ENCODE measurements around the gene CHST1. TPM values are rescaled to one million over a fixed set of nuclear protein-coding genes. Genes with fewer than 3 reads are reported as not detected.

CHST1 gene
- total RNA-seq, 2 experiments from 2014 or later, result not detected

DNA sequence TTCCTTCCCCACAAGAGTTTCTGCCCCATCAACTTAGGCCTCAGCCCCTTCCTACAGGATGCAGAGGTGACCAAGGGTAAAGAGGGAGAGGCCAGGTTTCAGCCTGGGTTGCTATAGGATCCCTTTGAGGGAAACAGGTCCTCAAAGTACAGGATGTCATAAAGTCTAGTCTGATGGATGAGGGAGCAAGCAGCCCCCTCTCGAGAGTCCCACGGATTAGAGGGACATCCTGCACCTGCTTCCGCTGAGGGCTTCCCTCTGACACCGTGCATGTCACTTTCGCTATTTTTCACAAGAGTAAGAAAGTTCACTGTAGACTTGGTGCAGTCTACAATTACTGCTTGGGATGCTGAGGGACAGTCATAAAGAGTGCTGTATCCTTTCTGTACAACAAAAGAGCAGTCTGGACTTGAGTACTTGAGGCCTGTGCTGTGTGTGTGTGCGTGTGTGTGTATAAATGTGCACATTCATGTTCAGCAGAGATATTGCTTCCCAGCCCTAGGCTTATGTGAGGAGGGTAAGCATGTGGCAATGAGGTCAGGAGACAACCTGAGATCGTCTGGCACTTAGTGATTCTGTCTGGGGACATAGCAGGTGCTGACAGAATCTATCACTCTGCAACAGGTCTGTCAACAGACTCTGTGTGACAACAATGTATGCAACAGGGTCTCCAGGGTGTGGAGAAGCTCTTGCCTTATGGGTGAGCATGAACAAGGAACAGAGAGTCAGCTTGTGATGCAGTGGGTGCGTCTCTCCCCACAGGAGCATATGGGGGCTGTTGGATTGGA lies 18.0 kb upstream of the CHST1 start:
- Mint-ChIP-seq H3K27me3 (peaks cover 14% of the 10 kb centered on the region), H3K4me1 (no peaks in the 10 kb centered on the region), H3K27ac (no peak overlapping the region), H3K36me3 (no peaks in the 10 kb centered on the region), H3K9me3 (no peaks in the 10 kb centered on the region), H3K4me3 (no peak overlapping the region)
- ATAC-seq (ENCODE audit: low read depth) (no peak), DNase-seq (no peak)
- POLR2A ChIA-PET, result no interaction called here

DNA sequence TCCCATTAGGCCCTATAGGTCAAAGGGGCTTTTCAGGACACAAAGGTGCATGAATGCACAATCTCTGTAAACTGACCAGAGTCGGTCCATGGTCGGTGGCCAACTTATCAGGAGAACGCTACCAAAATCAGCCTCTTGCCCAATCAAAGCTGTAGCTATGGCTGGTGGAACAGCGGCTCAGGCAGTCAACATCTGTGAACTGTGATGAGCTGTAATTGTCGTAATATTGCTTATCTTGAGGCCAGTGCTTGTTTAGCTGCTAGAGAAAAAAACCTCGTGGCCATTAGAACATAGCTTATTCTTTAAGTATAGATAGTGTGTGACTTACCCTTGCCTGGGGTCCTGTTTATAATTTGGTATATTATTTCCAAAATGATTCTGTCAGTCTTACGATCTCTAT lies 14.4 kb upstream of the CHST1 start:
- no peaks in the 10 kb centered on the region for H3K36me3 Mint-ChIP-seq
- ATAC-seq (ENCODE audit: low read depth) (no peak), DNase-seq (no peak)
- H3K4me3 Mint-ChIP-seq, result no peak overlapping the region
- peaks cover 2% of the 10 kb centered on the region for H3K27me3 Mint-ChIP-seq
- POLR2A ChIA-PET, result no interaction called here
- no peaks in the 10 kb centered on the region for H3K4me1 Mint-ChIP-seq
- H3K27ac Mint-ChIP-seq, result no peak overlapping the region
- no peaks in the 10 kb centered on the region for H3K9me3 Mint-ChIP-seq

DNA sequence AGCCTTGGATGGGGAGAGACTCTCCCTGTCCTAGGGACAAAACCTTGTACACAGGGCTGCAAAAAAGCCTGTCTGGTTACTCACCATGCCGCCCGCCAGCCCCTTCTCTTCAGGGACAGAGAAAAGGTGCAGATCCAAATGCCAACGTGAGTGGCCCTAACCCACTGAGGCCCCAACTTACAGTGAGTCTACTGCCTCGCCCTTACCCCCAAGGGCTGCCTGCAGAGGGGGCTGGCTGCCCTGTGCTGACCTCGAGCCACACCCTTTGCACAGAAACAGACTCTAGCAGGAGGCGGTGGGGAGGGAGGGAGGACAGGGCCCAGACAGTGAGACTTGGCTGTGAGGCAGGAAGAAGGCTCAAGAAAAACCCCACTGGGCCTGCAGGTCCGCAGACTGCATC lies 13.6 kb upstream of the CHST1 start:
- no peak overlapping the region for H3K4me3 Mint-ChIP-seq
- no peaks in the 10 kb centered on the region for H3K4me1 Mint-ChIP-seq
- no peaks in the 10 kb centered on the region for H3K9me3 Mint-ChIP-seq
- H3K27ac Mint-ChIP-seq, result no peak overlapping the region
- DNase-seq (no peak), ATAC-seq (ENCODE audit: low read depth) (no peak)
- H3K36me3 Mint-ChIP-seq, result no peaks in the 10 kb centered on the region
- peaks cover 2% of the 10 kb centered on the region for H3K27me3 Mint-ChIP-seq
- POLR2A ChIA-PET, result no interaction called here

DNA sequence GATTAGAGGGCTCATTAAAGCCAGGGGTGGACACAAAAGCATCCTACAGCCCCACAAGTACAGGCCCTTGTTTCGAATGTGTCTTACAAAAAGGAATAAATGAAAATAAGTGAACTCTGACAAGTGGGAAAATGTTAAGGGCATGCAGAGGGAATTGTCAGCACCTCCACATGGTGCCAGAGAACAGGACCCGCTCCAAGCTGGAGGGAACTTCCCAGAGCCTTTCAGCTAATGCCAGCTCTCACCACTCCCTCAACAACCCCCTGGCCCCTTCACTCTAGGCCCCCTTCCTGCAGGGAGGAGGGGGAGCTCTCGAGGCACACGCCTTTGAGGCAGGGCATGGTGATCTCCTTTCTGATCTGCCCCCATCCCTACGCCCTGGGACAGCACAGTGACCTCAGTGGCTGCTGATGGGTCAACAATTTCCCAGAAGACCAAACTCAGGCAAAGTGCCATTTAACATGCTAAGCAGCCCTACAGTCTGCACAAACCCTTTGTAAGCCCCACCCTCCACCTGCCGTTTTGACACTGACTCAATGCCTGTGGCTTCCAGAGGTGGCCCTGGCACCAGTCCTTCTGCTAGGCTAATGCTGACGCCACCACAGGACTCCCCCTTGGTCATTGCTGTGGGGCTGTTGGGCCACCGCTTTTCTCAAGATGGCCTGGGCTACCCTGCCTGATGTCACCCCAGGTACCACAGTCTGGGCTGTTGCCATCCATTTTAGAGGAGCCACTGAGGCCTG lies 12.5 kb upstream of the CHST1 start:
- Mint-ChIP-seq H3K36me3 (no peaks in the 10 kb centered on the region), H3K27ac (no peak overlapping the region), H3K4me3 (no peak overlapping the region), H3K9me3 (no peaks in the 10 kb centered on the region), H3K4me1 (no peaks in the 10 kb centered on the region), H3K27me3 (peaks cover 2% of the 10 kb centered on the region)
- POLR2A ChIA-PET, result no interaction called here
- ATAC-seq (ENCODE audit: low read depth), result no peak
- DNase-seq, result no peak

DNA sequence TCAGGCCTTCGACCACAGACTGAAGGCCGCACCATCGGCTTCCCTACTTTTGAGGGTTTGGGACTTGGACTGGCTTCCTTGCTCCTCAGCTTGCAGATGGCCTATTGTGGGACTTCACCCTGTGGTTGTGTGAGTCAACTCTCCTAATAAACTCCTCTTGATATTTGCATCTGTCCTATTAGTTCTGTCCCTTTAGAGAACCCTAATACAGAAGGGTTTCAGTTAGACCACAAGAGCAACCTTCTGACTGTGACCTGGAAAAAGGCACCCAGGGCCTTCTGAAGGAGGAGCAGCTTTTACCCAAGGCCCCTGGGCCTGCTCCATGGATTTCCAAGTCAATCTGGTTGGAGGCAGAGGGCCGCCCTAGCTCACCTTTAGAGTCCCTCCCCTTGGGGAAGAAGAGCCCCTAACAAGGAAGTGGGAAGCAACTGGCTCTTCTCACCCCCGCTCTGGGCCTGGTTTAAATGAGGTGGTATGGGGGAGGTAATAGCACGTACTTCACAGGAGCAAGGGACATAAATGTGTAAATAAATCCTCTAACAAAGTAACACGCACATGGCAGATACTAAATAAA lies 11.2 kb upstream of the CHST1 start:
- POLR2A ChIA-PET, result no interaction called here
- no peak overlapping the region for H3K4me3 Mint-ChIP-seq
- H3K4me1 Mint-ChIP-seq, result no peaks in the 10 kb centered on the region
- no peak overlapping the region for H3K27ac Mint-ChIP-seq
- H3K36me3 Mint-ChIP-seq, result no peaks in the 10 kb centered on the region
- ATAC-seq (ENCODE audit: low read depth) (no peak), DNase-seq (no peak)
- peaks cover 4% of the 10 kb centered on the region for H3K27me3 Mint-ChIP-seq
- H3K9me3 Mint-ChIP-seq, result no peaks in the 10 kb centered on the region

DNA sequence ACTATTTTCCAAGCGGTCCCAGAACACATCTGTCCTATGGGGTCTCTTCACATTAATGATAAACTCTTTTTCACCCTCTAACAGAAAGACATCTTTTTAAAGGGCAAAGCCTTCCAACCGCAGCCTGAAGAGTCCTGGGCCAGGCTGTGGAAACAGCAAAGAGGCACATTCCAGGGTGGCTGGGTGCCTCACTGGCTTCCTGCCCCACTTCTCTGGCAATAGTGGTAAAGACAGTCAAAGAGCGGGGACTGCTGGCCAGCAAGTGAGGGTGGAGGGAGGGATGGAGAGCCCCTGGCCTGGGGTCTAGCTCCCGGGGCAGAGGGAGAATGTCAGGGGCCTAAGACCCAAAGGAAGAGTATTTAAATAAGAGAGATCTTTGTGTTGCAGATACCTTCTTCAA lies 10.2 kb upstream of the CHST1 start:
- ATAC-seq (ENCODE audit: low read depth), result no peak

DNA sequence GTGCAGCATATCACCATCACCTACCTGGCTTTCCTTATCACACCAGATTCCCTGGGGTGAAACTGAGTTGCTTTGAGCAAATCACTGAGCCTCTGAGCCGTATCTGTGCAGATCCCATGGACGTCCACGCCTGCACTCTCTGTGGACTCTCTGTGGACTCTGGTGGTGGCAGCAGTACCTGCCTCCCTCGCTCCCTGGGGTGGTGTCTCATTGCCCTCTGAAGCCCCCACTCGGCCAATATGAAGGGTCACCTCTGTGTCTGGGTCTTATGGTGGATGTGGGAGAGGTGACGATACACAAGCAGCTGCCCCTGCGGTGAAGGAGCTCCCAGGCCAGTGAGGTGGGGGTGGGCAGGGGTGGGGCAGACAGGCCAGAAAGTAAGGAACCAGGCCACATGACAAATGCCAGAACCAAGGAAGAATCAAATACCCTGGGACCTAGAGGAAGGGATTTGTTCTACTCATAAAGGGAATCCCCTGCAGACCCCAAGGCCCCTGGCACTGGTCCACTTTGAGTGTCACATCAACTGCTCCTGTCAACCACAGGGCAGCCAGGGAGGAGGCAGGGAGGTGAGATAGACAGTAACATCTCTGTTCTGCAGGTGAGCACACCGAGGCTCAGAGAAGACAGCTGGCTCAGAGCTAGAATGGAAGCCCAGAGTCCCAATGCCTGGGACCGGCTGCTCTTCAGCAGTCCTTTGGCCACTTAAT lies 9.2 kb upstream of the CHST1 start:
- H3K27ac Mint-ChIP-seq, result no peak overlapping the region
- no peak overlapping the region for H3K4me3 Mint-ChIP-seq
- H3K9me3 Mint-ChIP-seq, result no peaks in the 10 kb centered on the region
- DNase-seq (no peak), ATAC-seq (ENCODE audit: low read depth) (no peak)
- POLR2A ChIA-PET, result no interaction called here
- H3K4me1 Mint-ChIP-seq, result no peaks in the 10 kb centered on the region
- H3K27me3 Mint-ChIP-seq, result peaks cover 4% of the 10 kb centered on the region
- no peaks in the 10 kb centered on the region for H3K36me3 Mint-ChIP-seq

More for the DNA sequence above, 10.2 kb upstream of the CHST1 start:
- no peaks in the 10 kb centered on the region for H3K9me3 Mint-ChIP-seq
- no peak overlapping the region for H3K4me3 Mint-ChIP-seq
- no peak overlapping the region for H3K27ac Mint-ChIP-seq
- H3K4me1 Mint-ChIP-seq, result no peaks in the 10 kb centered on the region
- DNase-seq, result no peak
- H3K27me3 Mint-ChIP-seq, result peaks cover 4% of the 10 kb centered on the region
- H3K36me3 Mint-ChIP-seq, result no peaks in the 10 kb centered on the region
- POLR2A ChIA-PET, result no interaction called here

DNA sequence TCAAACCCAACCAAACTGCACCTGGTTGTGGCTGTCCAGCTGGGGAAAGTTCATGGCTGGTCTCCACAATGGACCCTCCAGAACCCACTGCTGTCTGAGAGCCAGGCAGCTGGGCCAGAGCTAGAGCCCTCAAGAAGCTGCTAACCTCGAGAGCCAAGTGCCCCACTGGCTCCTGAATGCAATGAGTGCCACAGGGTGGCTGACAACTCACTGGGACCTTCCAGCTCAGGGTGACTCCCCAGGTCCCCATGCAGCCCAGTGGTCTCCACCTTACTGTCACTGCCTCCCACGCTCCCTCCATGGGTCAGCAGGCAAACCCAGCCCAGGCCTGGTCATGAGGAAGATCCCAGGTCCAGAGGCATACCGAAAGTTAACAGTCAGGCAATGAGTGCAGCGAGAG lies 8.0 kb upstream of the CHST1 start:
- Mint-ChIP-seq H3K27ac (no peak overlapping the region), H3K4me1 (no peaks in the 10 kb centered on the region), H3K4me3 (no peak overlapping the region), H3K9me3 (no peaks in the 10 kb centered on the region), H3K36me3 (no peaks in the 10 kb centered on the region), H3K27me3 (peaks cover 4% of the 10 kb centered on the region)
- DNase-seq (no peak), ATAC-seq (ENCODE audit: low read depth) (no peak)
- POLR2A ChIA-PET, result no interaction called here

DNA sequence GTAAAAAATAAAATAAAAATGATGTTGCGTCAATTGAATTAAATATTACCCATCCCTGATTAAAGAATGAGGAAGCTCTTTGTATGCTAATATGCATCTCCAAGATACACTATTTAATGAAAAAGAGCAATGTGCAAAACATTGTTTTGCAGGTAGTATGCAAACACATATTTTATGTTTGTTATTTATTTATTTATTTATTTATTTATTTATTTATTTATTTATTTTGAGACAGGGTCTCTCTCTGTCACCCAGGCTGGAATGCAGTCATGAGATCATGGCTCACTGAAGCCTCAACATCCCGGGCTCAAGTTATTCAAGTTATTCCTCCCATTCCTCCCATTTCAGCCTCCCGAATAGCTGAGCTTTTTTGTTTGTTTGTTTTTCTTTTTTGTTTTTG lies 7.2 kb upstream of the CHST1 start:
- Mint-ChIP-seq H3K27ac (no peak overlapping the region), H3K27me3 (peaks cover 12% of the 10 kb centered on the region), H3K36me3 (no peaks in the 10 kb centered on the region), H3K4me1 (no peaks in the 10 kb centered on the region), H3K4me3 (no peak overlapping the region), H3K9me3 (no peaks in the 10 kb centered on the region)
- POLR2A ChIA-PET, result no interaction called here
- ATAC-seq (ENCODE audit: low read depth), result no peak
- no peak for DNase-seq

DNA sequence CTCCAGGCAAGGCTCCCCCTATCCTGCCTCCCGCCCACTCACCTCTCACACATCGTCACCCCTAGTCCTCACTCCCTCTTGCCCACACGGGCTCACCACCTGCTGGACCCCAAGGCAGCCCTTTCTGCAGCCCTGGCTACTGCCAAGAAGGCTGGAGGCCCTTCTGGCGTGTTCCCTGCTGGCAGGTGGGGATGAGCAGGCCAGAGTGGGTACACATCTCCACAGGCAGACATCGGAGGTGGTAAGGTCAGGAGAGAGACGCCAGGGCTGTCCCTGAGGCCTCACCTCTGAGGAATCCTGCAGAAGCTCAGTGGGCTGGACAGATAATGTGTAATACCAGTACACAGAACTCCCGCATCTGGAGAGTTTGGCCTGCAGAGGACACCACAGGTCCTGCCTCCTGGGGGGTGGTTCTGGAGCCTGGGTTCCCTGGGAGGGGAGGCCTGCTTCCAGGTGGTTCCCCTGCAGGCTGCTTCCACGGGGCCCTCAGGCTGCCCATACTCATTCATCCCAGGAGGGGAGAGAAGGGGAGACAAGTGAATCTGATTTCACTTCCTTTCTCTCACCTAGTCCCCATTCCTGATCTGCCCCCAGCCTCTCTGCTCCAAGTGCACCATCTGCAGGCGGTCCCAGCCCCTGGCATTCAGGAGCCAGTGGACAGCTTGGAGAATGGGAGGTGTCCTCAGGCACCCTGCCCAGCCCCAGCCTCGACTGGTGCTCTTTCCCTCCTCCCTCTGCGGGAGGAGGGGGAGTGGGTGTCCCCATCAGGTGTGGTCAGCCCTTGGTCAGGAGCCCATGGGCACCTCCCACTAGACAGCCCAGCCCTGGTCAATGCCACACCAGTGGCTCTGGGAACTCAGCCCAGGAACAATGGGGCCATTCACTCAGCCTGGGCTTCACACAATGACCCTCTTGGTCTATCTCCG lies 6.1 kb upstream of the CHST1 start:
- no peak for DNase-seq
- H3K36me3 Mint-ChIP-seq, result no peaks in the 10 kb centered on the region
- H3K4me1 Mint-ChIP-seq, result no peaks in the 10 kb centered on the region
- no peak for ATAC-seq (ENCODE audit: low read depth)
- H3K27ac Mint-ChIP-seq, result no peak overlapping the region
- no peak overlapping the region for H3K4me3 Mint-ChIP-seq
- POLR2A ChIA-PET, result no interaction called here
- no peaks in the 10 kb centered on the region for H3K9me3 Mint-ChIP-seq
- peaks cover 23% of the 10 kb centered on the region for H3K27me3 Mint-ChIP-seq

DNA sequence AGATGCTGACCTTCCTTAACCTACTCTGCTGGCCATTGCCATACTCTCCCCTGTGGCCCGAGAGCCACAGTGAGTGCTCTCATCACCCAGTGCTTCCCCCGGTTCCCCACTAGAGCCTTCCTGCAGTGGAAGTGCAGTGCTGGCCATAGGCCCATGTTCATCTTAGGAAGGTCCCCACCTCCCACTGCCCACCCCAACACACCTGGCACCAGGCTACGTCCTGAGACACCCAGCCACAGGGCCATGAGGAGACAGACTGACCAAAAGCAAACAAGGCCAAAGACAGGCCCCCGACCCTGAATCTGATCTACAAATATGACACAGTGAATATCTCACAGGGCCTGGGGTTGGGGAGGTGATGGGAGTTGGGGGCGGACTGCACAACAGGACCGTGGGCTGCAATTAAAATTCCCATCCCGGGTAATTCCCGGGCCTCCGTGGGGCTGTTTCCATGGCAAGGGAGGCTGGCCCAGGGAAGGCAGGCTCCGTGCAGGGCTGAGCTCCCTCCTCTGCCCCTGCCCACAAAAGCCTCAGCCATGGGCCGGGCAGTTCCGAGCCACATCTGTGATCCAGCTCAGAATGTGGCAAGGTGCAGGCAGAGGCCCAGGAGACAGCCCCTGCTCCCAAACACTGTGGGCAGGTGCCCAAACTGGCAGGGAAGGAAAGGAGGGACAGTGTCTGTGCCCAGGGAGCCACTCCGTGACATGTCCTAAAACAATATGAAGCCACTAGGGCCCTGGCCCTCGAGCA lies 5.1 kb upstream of the CHST1 start:
- H3K27me3 Mint-ChIP-seq, result peaks cover 31% of the 10 kb centered on the region
- DNase-seq (no peak), ATAC-seq (ENCODE audit: low read depth) (no peak)
- no peaks in the 10 kb centered on the region for H3K36me3 Mint-ChIP-seq
- no peak overlapping the region for H3K4me3 Mint-ChIP-seq
- no peak overlapping the region for H3K27ac Mint-ChIP-seq
- POLR2A ChIA-PET, result no interaction called here
- peaks cover 3% of the 10 kb centered on the region for H3K4me1 Mint-ChIP-seq
- no peaks in the 10 kb centered on the region for H3K9me3 Mint-ChIP-seq

DNA sequence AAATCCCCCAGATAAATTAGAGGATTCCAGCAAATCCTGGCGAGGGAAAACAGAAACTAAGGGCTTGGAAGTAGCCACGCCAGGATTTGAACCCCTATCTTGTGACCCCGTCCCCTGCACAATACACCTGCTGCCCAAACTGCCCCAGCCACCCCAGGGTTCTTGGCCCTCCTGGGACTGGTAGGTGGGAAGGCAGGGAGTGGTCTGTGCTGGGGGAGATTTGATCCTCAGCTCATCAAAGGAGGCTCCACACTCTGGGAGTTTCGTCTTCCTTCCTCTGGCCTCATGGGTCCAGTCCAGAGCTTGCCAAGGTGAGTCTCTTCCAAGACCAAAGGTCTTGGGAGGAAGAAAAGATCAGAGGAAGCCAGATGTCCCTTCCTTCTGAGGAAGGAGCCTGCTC lies 4.5 kb upstream of the CHST1 start:
- peaks cover 3% of the 10 kb centered on the region for H3K4me1 Mint-ChIP-seq
- no peak for DNase-seq
- ATAC-seq (ENCODE audit: low read depth), result no peak
- H3K36me3 Mint-ChIP-seq, result no peaks in the 10 kb centered on the region
- H3K27ac Mint-ChIP-seq, result no peak overlapping the region
- H3K27me3 Mint-ChIP-seq, result peaks cover 31% of the 10 kb centered on the region
- no peak overlapping the region for H3K4me3 Mint-ChIP-seq
- POLR2A ChIA-PET, result no interaction called here
- H3K9me3 Mint-ChIP-seq, result no peaks in the 10 kb centered on the region
